LNCAP (cell line): Measurements from ENCODE around the gene SS18L1.

Source experiments
- CTCF ChIP-seq: fragments of 450-650 bp; IDR thresholded peaks from 2 replicates; pipeline ENCODE4 v1.5.1; 2017; ENCODE audit warnings: mild to moderate bottlenecking

Gene SS18L1

DNA sequence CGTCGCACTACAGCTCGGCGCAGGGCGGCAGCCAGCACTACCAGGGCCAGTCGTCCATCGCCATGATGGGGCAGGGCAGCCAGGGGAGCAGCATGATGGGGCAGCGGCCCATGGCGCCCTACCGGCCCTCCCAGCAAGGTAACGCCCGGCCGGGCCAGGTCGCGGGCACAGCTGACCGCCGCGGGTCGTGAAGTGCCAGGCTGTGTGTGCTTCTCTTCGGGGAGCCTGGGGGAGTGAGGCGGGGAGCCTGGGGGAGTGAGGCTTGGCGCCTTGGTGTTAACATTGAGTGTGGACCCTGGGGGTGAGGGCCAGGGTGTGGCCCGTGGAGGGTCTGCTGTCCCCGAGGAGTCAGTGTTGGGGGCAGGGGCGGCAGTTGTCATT is 19.9 kb downstream of the SS18L1 start:
- TF ChIP-seq CTCF: no peak

- no peak for TF ChIP-seq CTCF
Measured at GRCh38 chr20:62163986-62164762, 20.6 kb downstream of the SS18L1 start.

DNA sequence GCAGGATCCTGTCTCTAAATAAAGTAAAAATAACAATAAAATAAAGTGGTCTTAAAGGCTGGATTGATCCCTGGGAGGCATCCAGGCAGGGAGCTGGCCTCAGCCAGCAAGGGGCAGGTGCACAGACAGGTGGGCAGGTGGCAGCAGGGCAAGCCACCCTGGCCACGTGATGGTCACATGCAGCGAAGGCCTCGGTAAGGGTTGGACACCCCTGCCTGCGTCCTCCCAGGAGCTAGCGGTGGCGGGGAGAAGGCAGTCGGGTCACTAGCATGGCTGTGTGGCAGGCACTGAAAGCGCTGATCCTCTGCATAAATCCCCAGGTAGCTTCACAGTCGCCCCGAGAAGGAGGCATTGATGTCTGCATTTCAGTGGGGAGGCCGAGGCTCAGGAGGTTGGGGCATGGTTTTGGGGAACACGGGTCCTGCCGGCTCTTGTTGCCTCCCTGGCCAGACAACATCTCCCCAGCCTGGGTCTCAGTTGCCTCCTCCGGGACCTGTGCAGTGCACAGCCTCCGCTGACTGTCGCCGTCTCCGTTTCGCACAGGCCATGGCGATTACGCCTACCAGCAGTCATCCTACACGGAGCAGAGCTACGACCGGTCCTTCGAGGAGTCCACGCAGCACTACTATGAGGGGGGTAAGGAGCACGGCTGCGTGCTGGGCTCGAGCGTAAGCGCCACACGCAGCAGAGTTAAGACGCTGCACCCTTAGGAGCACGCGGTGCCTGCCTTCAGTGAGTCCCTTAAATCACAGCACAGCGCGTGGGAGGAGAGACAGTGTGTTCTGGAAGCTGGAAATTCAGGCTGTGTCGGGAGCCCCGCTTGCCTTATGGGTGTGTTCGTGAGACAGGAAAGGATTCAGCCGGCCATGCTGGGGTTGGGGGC is 21.6 kb downstream of the SS18L1 start:
- TF ChIP-seq CTCF: no peak

- TF ChIP-seq CTCF: no peak
Measured at GRCh38 chr20:62165762-62166399, 22.3 kb downstream of the SS18L1 start.

DNA sequence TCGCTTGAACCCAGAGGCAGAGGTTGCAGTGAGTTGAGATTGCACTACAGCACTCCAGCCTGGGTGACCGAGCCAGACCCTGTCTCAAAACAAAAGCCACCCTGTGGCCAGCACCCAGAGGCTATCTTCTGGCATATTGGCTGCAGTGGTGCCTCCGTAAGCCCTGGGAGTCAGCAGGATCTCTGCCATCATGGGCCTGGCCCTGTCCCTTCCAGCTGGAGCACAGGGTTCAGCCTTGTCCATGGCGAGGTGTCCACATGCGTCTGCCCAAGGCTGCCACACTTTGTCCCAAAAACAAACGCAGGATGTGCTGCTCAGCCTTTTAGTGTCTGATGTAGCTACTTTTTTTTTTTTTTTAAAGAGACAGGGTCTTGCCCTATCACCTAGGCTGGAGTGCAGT is 23.9 kb downstream of the SS18L1 start:
- TF ChIP-seq CTCF: no peak

- no peak for TF ChIP-seq CTCF
Measured at GRCh38 chr20:62168061-62168460, 24.5 kb downstream of the SS18L1 start.

DNA sequence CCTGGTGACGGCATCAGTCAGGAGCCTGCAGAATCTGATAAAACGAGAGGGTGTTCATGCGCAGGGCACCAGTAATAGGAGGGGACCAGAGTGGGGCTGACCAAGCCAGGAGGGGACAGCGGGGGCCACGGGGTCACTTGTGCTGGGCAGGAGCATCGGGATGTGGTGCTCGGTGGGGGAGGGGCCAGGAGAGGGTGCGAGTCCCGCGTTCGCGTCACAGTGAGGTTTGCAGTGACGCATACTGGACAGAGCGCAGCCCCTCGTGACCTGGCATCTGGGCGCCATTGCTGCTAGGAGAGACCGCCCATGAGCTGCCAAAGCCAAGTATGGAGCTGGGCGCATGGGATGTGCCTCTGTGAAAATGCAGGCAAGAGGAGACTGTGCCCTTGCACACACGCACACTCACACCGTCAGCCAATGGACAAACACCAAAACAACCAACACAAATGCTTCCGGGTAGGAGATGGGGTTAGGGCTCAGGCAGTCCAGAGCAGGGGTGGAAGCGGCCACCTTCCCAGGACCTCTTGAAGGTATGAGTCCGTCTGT is 25.4 kb downstream of the SS18L1 start:
- no peak for TF ChIP-seq CTCF
